Measurements from ENCODE around the gene SLC25A24. TPM values are rescaled to one million over a fixed set of nuclear protein-coding genes. Genes with fewer than 3 reads are reported as not detected.

Gene SLC25A24
- total and polyA plus RNA-seq, 4 donors, result 17.9 to 73.2 (median 38.2) TPM

DNA sequence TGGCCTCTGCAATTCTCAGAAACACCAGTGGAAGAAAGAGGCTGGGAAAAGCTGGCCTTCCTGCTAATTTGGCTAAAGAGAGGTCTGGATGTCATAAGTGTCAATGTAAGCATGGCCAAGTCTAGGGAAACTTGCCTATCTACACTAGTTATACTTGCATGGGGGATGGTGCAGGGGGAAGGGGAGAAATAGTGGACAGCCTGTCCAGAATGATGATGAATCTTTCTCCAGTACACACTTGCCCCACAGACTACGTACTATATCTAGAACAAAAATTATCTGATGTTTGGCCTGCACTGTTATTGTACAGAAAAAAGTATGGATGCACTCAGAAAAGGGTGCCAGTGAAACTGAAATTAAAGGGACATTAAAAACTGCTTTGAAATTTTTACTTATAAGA, 114.5 kb downstream of the SLC25A24 start:
- TF ChIP-seq, protein P1, sequence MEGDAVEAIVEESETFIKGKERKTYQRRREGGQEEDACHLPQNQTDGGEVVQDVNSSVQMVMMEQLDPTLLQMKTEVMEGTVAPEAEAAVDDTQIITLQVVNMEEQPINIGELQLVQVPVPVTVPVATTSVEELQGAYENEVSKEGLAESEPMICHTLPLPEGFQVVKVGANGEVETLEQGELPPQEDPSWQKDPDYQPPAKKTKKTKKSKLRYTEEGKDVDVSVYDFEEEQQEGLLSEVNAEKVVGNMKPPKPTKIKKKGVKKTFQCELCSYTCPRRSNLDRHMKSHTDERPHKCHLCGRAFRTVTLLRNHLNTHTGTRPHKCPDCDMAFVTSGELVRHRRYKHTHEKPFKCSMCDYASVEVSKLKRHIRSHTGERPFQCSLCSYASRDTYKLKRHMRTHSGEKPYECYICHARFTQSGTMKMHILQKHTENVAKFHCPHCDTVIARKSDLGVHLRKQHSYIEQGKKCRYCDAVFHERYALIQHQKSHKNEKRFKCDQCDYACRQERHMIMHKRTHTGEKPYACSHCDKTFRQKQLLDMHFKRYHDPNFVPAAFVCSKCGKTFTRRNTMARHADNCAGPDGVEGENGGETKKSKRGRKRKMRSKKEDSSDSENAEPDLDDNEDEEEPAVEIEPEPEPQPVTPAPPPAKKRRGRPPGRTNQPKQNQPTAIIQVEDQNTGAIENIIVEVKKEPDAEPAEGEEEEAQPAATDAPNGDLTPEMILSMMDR (IDR thresholded peaks at IDR 0.05; ENCODE audit: control extremely low read depth, extremely low read depth), result no peak
- H3K9ac ChIP-seq (ENCODE audit: insufficient read depth in 1 of 2, low read length in 2 of 2), result no peak overlapping the region
- no peak overlapping the region for H3K27ac ChIP-seq (ENCODE audit: low read depth in 1 of 2, low read length in 1 of 2)
- ATAC-seq (ENCODE audit: insufficient read depth, low FRiP score) (no peak), DNase-seq (no peak)
- peaks cover 0 to 10% (median 0%) of the 10 kb centered on the region in 5 donors for H3K4me1 ChIP-seq (ENCODE audit: control insufficient read depth in 5 of 5, insufficient read depth in 5 of 5, low read length in 5 of 5)
- H3K4me3 ChIP-seq, result no peak overlapping the region
- no peaks in the 10 kb centered on the region for H3K9me3 ChIP-seq (ENCODE audit: control insufficient read depth in 4 of 4, insufficient read depth in 3 of 4, low read length in 3 of 4)
- H3K36me3 ChIP-seq (ENCODE audit: control insufficient read depth in 4 of 4, insufficient read depth in 4 of 4, low read length in 4 of 4), result no peaks in the 10 kb centered on the region
- no peaks in the 10 kb centered on the region for H3K27me3 ChIP-seq (ENCODE audit: control insufficient read depth in 3 of 3, insufficient read depth in 3 of 3, low read length in 2 of 3)
- 94 to 96% methylated on average over 1 of the region's 1 CpG for WGBS, 2 donors

DNA sequence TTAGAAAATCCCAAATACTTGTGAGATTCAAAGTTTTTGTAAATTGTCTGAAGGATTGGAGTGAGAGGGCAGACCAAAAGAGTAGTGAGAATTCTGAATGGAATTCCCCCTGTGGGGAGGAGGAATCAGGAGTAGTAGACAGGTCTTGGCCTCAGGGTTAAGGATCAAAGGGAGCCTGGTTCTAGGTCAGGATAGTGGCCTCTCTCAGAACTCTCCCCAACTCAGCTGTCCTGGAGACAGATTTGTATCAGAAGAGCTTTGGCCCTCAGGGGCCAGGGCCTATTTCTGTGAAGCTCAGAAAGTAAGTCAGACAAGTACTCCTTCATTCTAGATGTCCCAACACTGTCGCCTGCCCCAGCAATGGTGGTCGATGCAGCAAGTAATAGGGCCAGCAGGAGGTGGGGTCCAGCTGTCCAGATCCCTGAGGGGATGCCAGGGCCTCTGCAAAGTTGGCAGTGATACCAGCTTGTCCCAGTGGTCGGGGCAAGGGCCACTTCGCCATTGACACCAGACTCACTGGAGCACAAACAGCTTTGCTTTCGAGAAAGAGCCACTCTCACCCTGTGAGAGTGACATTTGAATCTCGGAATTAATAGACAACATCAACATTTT, 115.2 kb downstream of the SLC25A24 start:
- Histone ChIP-seq H3K27ac (ENCODE audit: low read depth in 1 of 2, low read length in 1 of 2) (no peak overlapping the region), H3K4me1 (ENCODE audit: control insufficient read depth in 5 of 5, insufficient read depth in 5 of 5, low read length in 5 of 5) (peaks cover 0 to 10% (median 0%) of the 10 kb centered on the region in 5 donors), H3K9ac (ENCODE audit: insufficient read depth in 1 of 2, low read length in 2 of 2) (no peak overlapping the region), H3K4me3 (no peak overlapping the region), H3K36me3 (ENCODE audit: control insufficient read depth in 4 of 4, insufficient read depth in 4 of 4, low read length in 4 of 4) (no peaks in the 10 kb centered on the region), H3K9me3 (ENCODE audit: control insufficient read depth in 4 of 4, insufficient read depth in 3 of 4, low read length in 3 of 4) (no peaks in the 10 kb centered on the region), H3K27me3 (ENCODE audit: control insufficient read depth in 3 of 3, insufficient read depth in 3 of 3, low read length in 2 of 3) (no peaks in the 10 kb centered on the region)
- no peak for DNase-seq
- TF ChIP-seq, protein P1 (IDR thresholded peaks at IDR 0.05; ENCODE audit: control extremely low read depth, extremely low read depth), result no peak
- ATAC-seq (ENCODE audit: insufficient read depth, low FRiP score), result no peak
- 89 to 91% methylated on average over 6 of the region's 6 CpGs for WGBS, 2 donors

Other genes with a start within 250 kb of the SLC25A24 start
- 10 to 100 TPM in 1 of 2 donors, 1 to 10 TPM in 1; 7.2 to 14.4 TPM for gene VAV3, start 235.2 kb downstream of the SLC25A24 start, total RNA-seq
- gene VAV3, start 235.2 kb downstream of the SLC25A24 start, polyA plus RNA-seq, result 1 to 10 TPM; 1.7 to 8.0 TPM
- not detected for gene NBPF4, start 43.7 kb upstream of the SLC25A24 start, total RNA-seq
- under 1 TPM in 1 of 2 donors, not detected in 1; 0.01 TPM for gene NBPF4, start 43.7 kb upstream of the SLC25A24 start, polyA plus RNA-seq
- gene NBPF6, start 250.0 kb upstream of the SLC25A24 start, total RNA-seq, result not detected
- under 1 TPM in 1 of 2 donors, not detected in 1; 0.02 TPM for gene NBPF6, start 250.0 kb upstream of the SLC25A24 start, polyA plus RNA-seq